Measurements from ENCODE around the gene FLACC1. TPM values are rescaled to one million over a fixed set of nuclear protein-coding genes. Genes with fewer than 3 reads are reported as not detected.

FLACC1 gene
- total and polyA plus RNA-seq, 9 of the 15 experiments (the other 6 are each of a cell fraction or from before 2014, with no cell fraction given): 0.07 to 0.68 (median 0.22) TPM; not detected in 2

GRCh38 chr2:201285499-201285898, 71.6 kb downstream of the FLACC1 start:
- Histone ChIP-seq H4K20me1 (replicated peaks; ENCODE audit: control insufficient read depth, insufficient read depth, low read length) (no peaks in the 10 kb centered on the region), H3K4me3 (no peak overlapping the region), H3K79me2 (ENCODE audit: control insufficient read depth, insufficient read depth, low read length) (no peaks in the 10 kb centered on the region), H3K9me1 (ENCODE audit: control insufficient read depth, insufficient read depth, low read length) (no peaks in the 10 kb centered on the region), H3K27ac (ENCODE audit: extremely low read depth, low read depth, low read length) (no peak overlapping the region), H3K9me3 (replicated peaks; ENCODE audit: control insufficient read depth, insufficient read depth, low read depth, low read length) (no peaks in the 10 kb centered on the region), H3K9ac (ENCODE audit: insufficient read depth in 1 of 2, low read depth in 2 of 2, low read length in 2 of 2) (no peak overlapping the region), H3K4me1 (replicated peaks in 1 of 2; ENCODE audit: control insufficient read depth in 2 of 2, insufficient read depth in 2 of 2, low read length in 2 of 2) (no peaks in the 10 kb centered on the region), H2AFZ (ENCODE audit: low read depth, low read length) (no peak overlapping the region), H3K27me3 (ENCODE audit: control insufficient read depth in 2 of 2, insufficient read depth in 2 of 2, low read length in 2 of 2) (no peaks in the 10 kb centered on the region), H3K36me3 (ENCODE audit: control insufficient read depth, insufficient read depth, low read length) (peaks cover 39% of the 10 kb centered on the region; the same call in 2 of the 3 replicates), H3K4me2 (ENCODE audit: insufficient read depth, low read length) (no peak overlapping the region)
- intact Hi-C loops (cut with micrococcal nuclease): no loop called here
- no TSS peak for BruUV-seq (replicated peaks)
- FAIRE-seq: no peak
- POLR2A ChIA-PET: interaction anchor here (0.9 kb wide), 1 partner anchor 21 kb away, joined by 3 read pairs; no protein-coding TSS in a partner anchor
- WGBS (ENCODE audit: insufficient coverage, low coverage, missing lambda C conversion rate): 89% methylated on average over 1 of the region's 1 CpG
- no peak for ATAC-seq
- DNase-seq (ENCODE audit: extremely low read depth in 1 of 4, low spot score in 3 of 4): no peak
- in situ Hi-C loops (cut with MboI): no loop called here
- TF ChIP-seq MTF1 (CRISPR knock-in tag; IDR thresholded peaks at IDR 0.05; ENCODE audit: borderline replicate concordance): no peak
- TF ChIP-seq ID3 (CRISPR knock-in tag; IDR thresholded peaks at IDR 0.05): no peak
- TF ChIP-seq ID3 (tag; IDR thresholded peaks at IDR 0.05): no peak
- TF ChIP-seq TCF7L2 (IDR thresholded peaks at IDR 0.05; ENCODE audit: low read depth, low read length): no peak
- TF ChIP-seq TBL1XR1 (IDR thresholded peaks at IDR 0.05; ENCODE audit: low read length in 2 of 2): no peak
- TF ChIP-seq MED1 (CRISPR knock-in tag; IDR thresholded peaks at IDR 0.05; ENCODE audit: borderline replicate concordance): no peak
- TF ChIP-seq HLTF (IDR thresholded peaks at IDR 0.05): no peak
- no peak for TF ChIP-seq FOXK1 (CRISPR knock-in tag; IDR thresholded peaks at IDR 0.05; ENCODE audit: borderline replicate concordance)
- no peak for TF ChIP-seq ZNF696 (CRISPR knock-in tag; conservative IDR thresholded peaks at IDR 0.05)
- no peak for TF ChIP-seq ATF6 (CRISPR knock-in tag; IDR thresholded peaks at IDR 0.05)
- no peak for TF ChIP-seq CREBBP (IDR thresholded peaks at IDR 0.05; ENCODE audit: low read depth, low read length)
- TF ChIP-seq ZNF347 (CRISPR knock-in tag; IDR thresholded peaks at IDR 0.05; ENCODE audit: low read depth): no peak
- no peak for TF ChIP-seq NUFIP1 (IDR thresholded peaks at IDR 0.05; ENCODE audit: partially characterized antibody)
- TF ChIP-seq RNF219 (CRISPR knock-in tag; IDR thresholded peaks at IDR 0.05): no peak
- TF ChIP-seq TRIM24 (IDR thresholded peaks at IDR 0.05): no peak
- TF ChIP-seq GATAD2A (IDR thresholded peaks at IDR 0.05): no peak
- TF ChIP-seq HNRNPL (IDR thresholded peaks at IDR 0.05; ENCODE audit: low read depth, low read length): no peak
- no peak for TF ChIP-seq PATZ1 (CRISPR knock-in tag; IDR thresholded peaks at IDR 0.05; ENCODE audit: borderline replicate concordance)
- TF ChIP-seq SAFB (IDR thresholded peaks at IDR 0.05; ENCODE audit: borderline replicate concordance, low read depth, low read length): no peak
- CTCF ChIA-PET (ENCODE audit: low intra/inter-chr PET ratio): no interaction called here
